CD14-positive monocyte (primary cell): ENCODE data around the gene BRD9. TPM values are rescaled to one million over a fixed set of nuclear protein-coding genes. Genes with fewer than 3 reads are reported as not detected.

Experiments used
- DNase-seq, 3 donors: peaks; one replicate each; pipeline ENCODE4 v3.0.0-alpha.2; 2011 to 2022
- H2AFZ ChIP-seq: 2 replicates; pipeline ENCODE4 v1.6.0; 2012; ENCODE audit warnings: mild to moderate bottlenecking, low read depth, low read length, inconsistent platforms; ENCODE audit not compliant: insufficient read depth, poor library complexity, severe bottlenecking
- H3K27ac ChIP-seq, 2 donors: 1 replicate in 1 of 2; 2 replicates in 1 of 2; pipeline ENCODE4 v1.5.1; 2012 to 2013; ENCODE audit warnings: low read length in 2 of 2, control low read depth in 1 of 2, inconsistent platforms in 1 of 2, low read depth in 1 of 2, mild to moderate bottlenecking in 1 of 2
- H3K27me3 ChIP-seq, 2 donors: one replicate each; pipeline versions ENCODE4 v1.6.0 to v1.6.1; 2011 to 2013; ENCODE audit warnings: low read length in 2 of 2; ENCODE audit not compliant: control insufficient read depth in 2 of 2, insufficient read depth in 2 of 2
- H3K36me3 ChIP-seq, 2 donors: replicated peaks in 1 of 2; 1 replicate in 1 of 2; 2 replicates in 1 of 2; pipeline versions ENCODE4 v1.5.1 to v1.6.1; 2012 to 2013; ENCODE audit warnings: low read length in 2 of 2, control low read depth in 1 of 2, inconsistent platforms in 1 of 2, mild to moderate bottlenecking in 1 of 2; ENCODE audit not compliant: insufficient read depth in 2 of 2, control insufficient read depth in 1 of 2
- H3K4me1 ChIP-seq, 2 donors: 1 replicate in 1 of 2; 2 replicates in 1 of 2; pipeline versions ENCODE4 v1.5.1 to v1.6.1; 2012 to 2013; ENCODE audit warnings: low read length in 2 of 2, control low read depth in 1 of 2, inconsistent platforms in 1 of 2, mild to moderate bottlenecking in 1 of 2, moderate library complexity in 1 of 2; ENCODE audit not compliant: insufficient read depth in 2 of 2, control insufficient read depth in 1 of 2
- H3K4me2 ChIP-seq: replicated peaks from 2 replicates; pipeline ENCODE3; 2012; ENCODE audit warnings: low read length, moderate library complexity, mild to moderate bottlenecking; ENCODE audit not compliant: poor library complexity, severe bottlenecking; ENCODE audit errors: extremely low read depth
- H3K4me3 ChIP-seq, 3 experiments: fragments of 200-600 bp in 1 of 3; sonication (generic) in 1 of 3; replicated peaks in 1 of 3; 1 replicate in 2 of 3; 2 replicates in 1 of 3; pipeline ENCODE4 v1.5.1; 2011 to 2013; ENCODE audit warnings: low read length in 3 of 3, mild to moderate bottlenecking in 3 of 3, control low read depth in 2 of 3, low read depth in 2 of 3, inconsistent platforms in 1 of 3, moderate library complexity in 1 of 3
- H3K79me2 ChIP-seq: 2 replicates; pipeline ENCODE4 v1.6.0; 2012; ENCODE audit warnings: mild to moderate bottlenecking, control low read depth, inconsistent platforms, low read length, moderate library complexity; ENCODE audit not compliant: insufficient read depth
- H3K9ac ChIP-seq: 2 replicates; pipeline ENCODE4 v1.6.0; 2017; ENCODE audit warnings: low read length, mild to moderate bottlenecking; ENCODE audit not compliant: insufficient read depth, poor library complexity, severe bottlenecking
- H3K9me3 ChIP-seq, 2 donors: replicated peaks in 1 of 2; 1 replicate in 1 of 2; 2 replicates in 1 of 2; pipeline versions ENCODE4 v1.5.1 to v1.6.1; 2012 to 2013; ENCODE audit warnings: low read length in 2 of 2, control low read depth in 1 of 2; ENCODE audit not compliant: control insufficient read depth in 1 of 2, insufficient read depth in 1 of 2
- H4K20me1 ChIP-seq: 2 replicates; pipeline ENCODE4 v1.6.0; 2012; ENCODE audit warnings: mild to moderate bottlenecking, low read length, control low read depth, moderate library complexity; ENCODE audit not compliant: insufficient read depth
- H3K27ac Mint-ChIP-seq, 7 donors: one replicate each; pipeline ENCODE4 v1.8.0; 2020; ENCODE audit warnings: mild to moderate bottlenecking in 7 of 7, mixed read lengths in 7 of 7, moderate library complexity in 6 of 7, inconsistent platforms in 2 of 7
- H3K27me3 Mint-ChIP-seq, 3 donors: one replicate each; pipeline ENCODE4 v1.8.0; 2021 to 2022; ENCODE audit warnings: low read depth in 3 of 3, mild to moderate bottlenecking in 3 of 3, mixed read lengths in 3 of 3, moderate library complexity in 3 of 3, inconsistent platforms in 1 of 3
- H3K36me3 Mint-ChIP-seq, 2 donors: one replicate each; pipeline ENCODE4 v1.8.0; 2020; ENCODE audit warnings: mixed read lengths in 2 of 2, inconsistent platforms in 1 of 2, mild to moderate bottlenecking in 1 of 2
- H3K4me1 Mint-ChIP-seq: one replicate; pipeline ENCODE4 v1.8.0; 2020; ENCODE audit warnings: mild to moderate bottlenecking, mixed read lengths
- H3K4me3 Mint-ChIP-seq, 2 donors: one replicate each; pipeline ENCODE4 v1.8.0; 2020; ENCODE audit warnings: mild to moderate bottlenecking in 2 of 2, mixed read lengths in 2 of 2, moderate library complexity in 1 of 2
- H3K9me3 Mint-ChIP-seq, 7 donors: one replicate each; pipeline ENCODE4 v1.8.0; 2020 to 2022; ENCODE audit warnings: mixed read lengths in 7 of 7, mild to moderate bottlenecking in 6 of 7, moderate library complexity in 6 of 7, inconsistent platforms in 2 of 7
- WGBS: methylation state at CpG from one replicate; pipeline ENCODE4 v1.1.5; 2013; ENCODE audit warnings: missing lambda C conversion rate; ENCODE audit not compliant: insufficient coverage; 5-methylcytosine and 5-hydroxymethylcytosine counted together
- intact Hi-C, 2 donors: fragments of 100-400 bp; cut with micrococcal nuclease; formaldehyde crosslinking; loops; one replicate each; pipeline versions ENCODE4 v1.15.0 to v1.15.1; 2023
- polyA plus RNA-seq, 3 donors: library from polyadenylated mRNA; depleted of rRNA in 1 of 3; unstranded in 2 of 3; stranded (reverse) in 1 of 3; fragments of 300-500 nt in 2 of 3; fragments of >200 nt in 1 of 3; fragmentation: Illumina TruSeq in 2 of 3; gene quantifications; 1 replicate in 2 of 3; 2 replicates in 1 of 3; pipeline ENCODE4 v1.2.3, GENCODE V29; 2012 to 2021
- TF ChIP-seq, protein P1 (sequence below): fragments of 200-600 bp; IDR thresholded peaks from one replicate; pipeline ENCODE4 v1.8.0; 2022; ENCODE audit warnings: antibody characterized with exemption, mild to moderate bottlenecking

Gene BRD9
- polyA plus RNA-seq, 3 donors = 5.3 to 22.7 (median 9.3) TPM

DNA sequence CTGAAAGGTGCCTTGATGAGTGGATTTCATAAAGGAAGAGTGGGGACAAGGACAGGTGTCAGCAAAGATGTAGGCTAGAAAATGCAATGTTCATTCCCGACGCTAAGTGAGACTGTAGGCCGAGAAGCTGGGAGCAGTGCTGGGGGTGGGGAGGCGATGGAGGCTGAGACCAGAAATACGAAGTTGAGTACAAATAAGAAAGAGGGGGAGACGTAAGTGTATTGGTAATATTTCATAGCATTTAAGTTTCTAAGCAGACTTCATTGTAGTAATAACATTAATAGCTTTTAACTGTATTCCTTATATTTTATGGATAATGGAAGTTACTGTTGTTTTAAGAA, 11.1 kb upstream of the BRD9 start:
- Histone ChIP-seq H4K20me1 (no peaks in the 10 kb centered on the region), H3K4me3 (no peak overlapping the region), H3K27ac (no peak overlapping the region), H3K27me3 (no peaks in the 10 kb centered on the region), H3K36me3 (peaks cover 15 to 49% of the 10 kb centered on the region in 2 donors), H3K9me3 (no peaks in the 10 kb centered on the region), H3K79me2 (no peaks in the 10 kb centered on the region), H3K4me1 (no peaks in the 10 kb centered on the region), H3K9ac (no peak overlapping the region), H2AFZ (no peak overlapping the region), H3K4me2 (no peak overlapping the region)
- Mint-ChIP-seq H3K4me3 (no peak overlapping the region), H3K36me3 (peaks cover 37 to 59% of the 10 kb centered on the region in 2 donors), H3K27ac (peak overlapping the region in 1 of 7 donors; percentile 41), H3K9me3 (no peaks in the 10 kb centered on the region), H3K4me1 (no peaks in the 10 kb centered on the region), H3K27me3 (no peaks in the 10 kb centered on the region)
- intact Hi-C loops = loop anchor here (5.0 to 10.0 kb wide), 3 partner anchors 231 to 459 kb away; partner anchors contain the start of gene EXOC3 (in 1 of the 2)
- 100% methylated on average over 2 of the region's 6 CpGs for WGBS
- no peak for DNase-seq
- TF ChIP-seq, protein P1, sequence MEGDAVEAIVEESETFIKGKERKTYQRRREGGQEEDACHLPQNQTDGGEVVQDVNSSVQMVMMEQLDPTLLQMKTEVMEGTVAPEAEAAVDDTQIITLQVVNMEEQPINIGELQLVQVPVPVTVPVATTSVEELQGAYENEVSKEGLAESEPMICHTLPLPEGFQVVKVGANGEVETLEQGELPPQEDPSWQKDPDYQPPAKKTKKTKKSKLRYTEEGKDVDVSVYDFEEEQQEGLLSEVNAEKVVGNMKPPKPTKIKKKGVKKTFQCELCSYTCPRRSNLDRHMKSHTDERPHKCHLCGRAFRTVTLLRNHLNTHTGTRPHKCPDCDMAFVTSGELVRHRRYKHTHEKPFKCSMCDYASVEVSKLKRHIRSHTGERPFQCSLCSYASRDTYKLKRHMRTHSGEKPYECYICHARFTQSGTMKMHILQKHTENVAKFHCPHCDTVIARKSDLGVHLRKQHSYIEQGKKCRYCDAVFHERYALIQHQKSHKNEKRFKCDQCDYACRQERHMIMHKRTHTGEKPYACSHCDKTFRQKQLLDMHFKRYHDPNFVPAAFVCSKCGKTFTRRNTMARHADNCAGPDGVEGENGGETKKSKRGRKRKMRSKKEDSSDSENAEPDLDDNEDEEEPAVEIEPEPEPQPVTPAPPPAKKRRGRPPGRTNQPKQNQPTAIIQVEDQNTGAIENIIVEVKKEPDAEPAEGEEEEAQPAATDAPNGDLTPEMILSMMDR = no peak

DNA sequence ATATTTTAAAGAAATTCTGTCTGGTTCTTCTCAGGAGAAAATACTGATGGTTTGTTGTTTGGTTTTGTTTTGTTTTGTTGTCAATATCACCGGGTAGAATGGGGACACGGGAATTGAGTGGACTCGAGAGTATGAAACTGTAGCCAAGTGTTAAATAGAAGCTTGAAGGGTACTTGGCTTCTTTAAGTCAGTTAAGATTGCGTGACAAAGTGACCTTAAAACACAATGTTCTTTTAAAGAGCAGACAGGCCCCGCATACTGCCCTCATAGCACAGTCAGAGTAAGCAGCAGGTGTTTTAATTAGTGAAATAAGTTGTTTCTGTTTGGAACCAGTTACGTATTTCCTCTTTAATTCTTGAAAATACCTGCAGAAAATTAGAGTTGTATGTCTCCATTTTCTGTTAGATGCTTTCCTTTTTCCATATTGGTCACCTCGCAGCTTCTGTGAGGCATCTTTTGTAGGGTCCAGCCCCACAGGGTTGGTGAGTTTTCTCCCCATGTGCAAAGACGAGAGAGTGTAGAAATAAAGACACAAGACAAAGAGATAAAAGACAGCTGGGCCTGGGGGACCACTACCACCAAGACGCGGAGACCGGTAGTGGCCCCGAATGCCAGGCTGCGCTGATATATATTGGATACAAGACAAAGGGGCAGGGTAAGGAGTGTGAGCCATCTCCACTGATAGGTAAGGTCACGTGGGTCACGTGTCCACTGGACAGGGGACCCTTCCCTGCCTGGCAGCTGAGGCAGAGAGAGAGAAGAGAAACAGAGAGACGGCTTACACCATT, 9.7 kb upstream of the BRD9 start:
- Histone ChIP-seq H4K20me1 (no peaks in the 10 kb centered on the region), H3K4me1 (no peaks in the 10 kb centered on the region), H3K9ac (no peak overlapping the region), H3K27me3 (no peaks in the 10 kb centered on the region), H2AFZ (peak overlapping the region; percentile 21), H3K9me3 (no peaks in the 10 kb centered on the region), H3K79me2 (no peaks in the 10 kb centered on the region), H3K27ac (no peak overlapping the region), H3K36me3 (peaks cover 8 to 37% of the 10 kb centered on the region in 2 donors), H3K4me3 (no peak overlapping the region), H3K4me2 (no peak overlapping the region)
- TF ChIP-seq, protein P1 = no peak
- Mint-ChIP-seq H3K9me3 (no peaks in the 10 kb centered on the region), H3K27ac (peak overlapping the region in 1 of 7 donors; percentile 13), H3K4me1 (no peaks in the 10 kb centered on the region), H3K27me3 (no peaks in the 10 kb centered on the region), H3K4me3 (no peak overlapping the region), H3K36me3 (peaks cover 26 to 47% of the 10 kb centered on the region in 2 donors)
- intact Hi-C loops = loop anchor here (5.0 to 10.0 kb wide), 3 partner anchors 230 to 458 kb away; partner anchors contain the start of gene EXOC3 (in 1 of the 2)
- WGBS = 100% methylated on average over 8 of the region's 16 CpGs
- no peak for DNase-seq
